ENCODE measurements around the gene STPG3. TPM values are rescaled to one million over a fixed set of nuclear protein-coding genes. Genes with fewer than 3 reads are reported as not detected.
"Not testable (repeated sequence)": the region's sequence is repeated elsewhere in the genome, so short reads cannot be mapped to it uniquely, and the experiment has no call there.

Gene STPG3
- total RNA-seq, 2 experiments from 2014 or later = not detected

DNA sequence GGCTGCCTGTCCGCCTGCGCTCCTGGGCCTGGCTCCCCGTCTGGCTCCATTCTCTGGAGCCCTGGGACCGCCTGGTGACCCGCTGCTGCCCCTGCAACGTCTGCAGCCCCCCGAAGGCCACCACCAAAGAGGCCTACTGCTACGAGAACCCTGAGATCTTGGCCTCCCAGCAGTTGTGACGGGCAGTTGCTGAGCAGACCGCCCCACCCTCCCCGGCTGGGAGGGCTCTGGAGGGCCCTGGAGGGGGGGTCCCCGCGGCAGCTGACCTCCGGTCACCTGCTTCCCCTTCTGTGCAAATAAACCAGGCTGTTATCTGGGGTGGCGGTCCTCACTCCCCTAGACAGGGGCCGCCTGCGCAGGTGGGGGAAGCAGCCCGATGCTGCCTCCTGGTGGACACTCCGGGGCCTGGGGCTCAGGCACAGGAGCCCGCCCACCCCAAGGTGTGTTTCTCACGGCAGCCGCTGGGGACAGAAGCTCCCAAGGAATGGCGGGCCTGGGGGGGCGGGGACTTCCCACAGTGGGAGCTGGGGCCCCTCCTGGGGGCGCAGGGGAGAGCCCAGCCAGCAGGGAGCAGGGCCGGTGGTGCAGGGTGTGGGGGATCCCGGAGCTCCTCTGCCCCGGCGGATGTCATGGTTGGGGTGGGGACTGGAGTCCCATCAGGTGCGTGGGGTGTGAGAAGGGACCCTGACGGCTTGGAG is 14.7 kb upstream of the STPG3 start:
- intact Hi-C loops (cut with DNase I, micrococcal nuclease) = loop anchor here (1.0 to 5.0 kb wide), 4 partner anchors 13 to 189 kb away; partner anchors contain the start of genes ANAPC2 (in 1 of the 2), NPDC1 (in 1 of the 2), SSNA1 (in 1 of the 2) and TPRN (in 1 of the 2)
- peaks cover 3% of the 10 kb centered on the region for H3K36me3 Mint-ChIP-seq (ENCODE audit: low read depth)
- peaks cover 2% of the 10 kb centered on the region for H3K27me3 Mint-ChIP-seq
- H3K27ac Mint-ChIP-seq = no peak overlapping the region
- DNase-seq = peak; percentile 96
- no peaks in the 10 kb centered on the region for H3K9me3 Mint-ChIP-seq (ENCODE audit: low read depth)
- CTCF ChIA-PET = interaction anchor here (0.6 to 1.6 kb wide), 33 partner anchors 9 to 407 kb away, joined by 3 to 23 read pairs (median 5); partner anchors contain the start of genes CYSRT1, MAN1B1, NELFB and RNF208
- peak; percentile 33 for ATAC-seq
- POLR2A ChIA-PET = interaction anchor here (0.8 to 0.9 kb wide), 4 partner anchors 8 to 109 kb away, joined by 3 to 5 read pairs (median 4); partner anchors contain the start of gene NELFB
- H3K4me3 Mint-ChIP-seq = no peak overlapping the region
- peaks cover 12% of the 10 kb centered on the region for H3K4me1 Mint-ChIP-seq

DNA sequence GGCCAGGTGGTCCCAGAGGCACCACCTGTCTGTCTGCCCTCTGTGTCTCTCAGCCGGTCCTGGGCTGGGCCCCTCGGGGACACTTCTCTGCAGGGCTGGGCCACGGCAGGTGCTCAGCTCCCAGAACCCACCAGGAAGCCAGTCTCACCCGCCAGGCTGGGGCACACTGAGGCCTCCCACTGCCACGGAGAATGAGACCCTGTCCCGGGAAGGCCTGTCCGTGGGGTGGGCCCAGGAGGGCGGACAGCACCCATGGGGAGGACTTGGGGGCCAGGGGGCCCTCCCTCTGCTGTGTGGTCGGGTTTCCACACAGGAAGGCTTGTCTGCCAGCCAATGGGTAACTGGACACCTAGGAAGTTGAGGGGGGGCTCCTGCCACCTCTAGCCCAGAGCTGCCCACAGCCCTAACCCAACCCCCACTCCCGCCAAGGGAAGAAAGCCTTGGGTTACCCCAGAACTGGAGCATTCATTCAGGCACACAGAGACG is 14.1 kb upstream of the STPG3 start:
- H3K27ac Mint-ChIP-seq = no peak overlapping the region
- ATAC-seq = no peak
- no peak for DNase-seq
- H3K36me3 Mint-ChIP-seq (ENCODE audit: low read depth) = peaks cover 5% of the 10 kb centered on the region
- POLR2A ChIA-PET = interaction anchor here (0.9 kb wide), 3 partner anchors 17 to 109 kb away, joined by 3 to 5 read pairs (median 3); partner anchors contain the start of gene NELFB
- H3K9me3 Mint-ChIP-seq (ENCODE audit: low read depth) = no peaks in the 10 kb centered on the region
- CTCF ChIA-PET = interaction anchor here (0.6 to 1.6 kb wide), 32 partner anchors 10 to 408 kb away, joined by 3 to 23 read pairs (median 5); partner anchors contain the start of genes CYSRT1, MAN1B1, NELFB and RNF208
- H3K4me3 Mint-ChIP-seq = no peak overlapping the region
- H3K4me1 Mint-ChIP-seq = peaks cover 12% of the 10 kb centered on the region
- H3K27me3 Mint-ChIP-seq = peaks cover 2% of the 10 kb centered on the region
- intact Hi-C loops (cut with DNase I, micrococcal nuclease) = loop anchor here (1.0 to 5.0 kb wide), 4 partner anchors 14 to 190 kb away; partner anchors contain the start of genes ANAPC2 (in 1 of the 2), NPDC1 (in 1 of the 2), SSNA1 (in 1 of the 2) and TPRN (in 1 of the 2)

DNA sequence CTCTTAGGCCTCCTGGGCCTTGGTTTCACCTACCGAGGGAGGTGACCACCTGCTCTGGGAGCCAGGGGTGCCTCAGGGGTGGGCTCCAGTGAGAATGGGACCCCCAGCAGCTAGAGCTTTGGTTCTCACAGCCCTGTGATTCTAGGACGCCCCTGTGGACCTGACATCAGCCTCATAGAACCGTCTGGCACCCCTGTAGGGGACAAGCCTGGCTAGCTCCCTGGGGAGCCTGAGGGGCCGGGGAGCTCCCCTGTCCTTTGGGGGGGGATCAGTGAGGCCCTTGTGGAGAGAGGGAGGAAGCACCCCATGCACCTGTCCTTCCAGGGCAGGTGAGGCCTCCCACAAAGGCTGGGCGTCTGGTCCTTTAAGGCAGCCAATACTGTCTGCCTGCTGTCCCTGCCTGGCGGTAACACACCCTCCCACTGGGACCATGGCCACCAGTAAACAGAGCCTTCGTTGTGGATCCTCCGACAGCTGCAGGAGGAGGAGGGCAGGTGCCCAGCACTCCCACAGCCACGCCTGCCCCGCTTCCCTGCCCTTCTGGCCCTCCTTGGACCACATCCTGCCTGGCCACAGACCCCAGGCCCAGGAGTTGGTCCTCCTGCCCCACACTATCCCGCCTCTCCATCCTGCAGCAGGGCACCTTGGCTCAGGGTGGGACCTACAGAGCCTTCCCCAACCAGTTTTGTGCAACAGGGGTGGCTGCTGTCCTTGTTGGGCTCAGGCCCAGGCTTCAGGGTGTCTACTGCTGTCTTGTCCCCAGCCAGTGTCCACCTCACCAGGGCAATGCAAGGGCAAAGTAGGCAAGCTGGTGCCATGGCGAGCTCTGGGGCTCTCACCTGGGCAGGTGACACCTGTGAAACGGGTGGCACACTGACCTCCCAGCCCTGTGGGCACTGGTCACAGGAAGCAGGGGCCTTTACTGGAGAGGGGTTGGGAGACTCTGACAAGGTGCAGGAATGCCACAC is 13.0 kb upstream of the STPG3 start:
- Mint-ChIP-seq H3K4me3 (no peak overlapping the region), H3K4me1 (peaks cover 22% of the 10 kb centered on the region), H3K36me3 (ENCODE audit: low read depth) (peaks cover 15% of the 10 kb centered on the region), H3K27ac (no peak overlapping the region), H3K9me3 (ENCODE audit: low read depth) (no peaks in the 10 kb centered on the region), H3K27me3 (peaks cover 2% of the 10 kb centered on the region)
- intact Hi-C loops (cut with DNase I, micrococcal nuclease) = loop anchor here (2.0 to 5.0 kb wide), 2 partner anchors 49 to 191 kb away; partner anchors contain the start of genes ANAPC2 (in 1 of the 2), NPDC1 (in 1 of the 2) and SSNA1 (in 1 of the 2)
- POLR2A ChIA-PET = no interaction called here
- CTCF ChIA-PET = interaction anchor here (0.6 to 1.8 kb wide), 10 partner anchors 11 to 170 kb away, joined by 3 to 23 read pairs (median 5); partner anchors contain the start of genes CYSRT1, RNF208 and RNF224
- no peak for ATAC-seq
- DNase-seq = no peak

DNA sequence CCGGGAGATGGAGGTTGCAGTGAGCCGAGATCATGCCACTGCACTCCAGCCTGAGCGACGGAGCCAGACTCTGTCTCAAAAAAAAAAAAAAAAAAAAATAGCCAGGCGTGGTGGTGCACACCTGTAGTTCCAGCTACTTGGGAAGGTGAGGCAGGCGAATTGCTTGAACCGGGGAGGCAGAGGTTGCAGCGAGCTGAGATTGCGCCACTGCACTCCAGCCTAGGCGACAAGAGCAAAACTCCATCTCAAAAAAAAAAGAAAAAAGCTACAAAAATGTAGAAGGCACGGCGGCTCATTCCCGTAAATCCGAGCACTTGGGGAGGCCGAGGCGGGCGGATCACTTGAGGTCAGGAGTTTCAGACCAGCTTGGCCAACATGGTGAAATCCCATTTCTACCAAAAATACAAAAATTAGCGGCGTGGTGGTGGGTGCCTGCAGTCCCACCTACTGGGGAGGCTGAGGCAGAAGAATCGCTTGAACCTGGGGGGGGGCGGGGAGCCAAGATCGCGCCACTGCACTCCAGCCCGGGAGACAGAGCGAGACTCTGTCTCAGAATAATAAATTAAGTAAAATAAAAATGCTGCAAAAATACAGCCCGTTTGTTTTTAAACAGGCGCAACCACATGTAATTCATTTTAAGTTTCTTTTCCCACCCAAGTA is 11.4 kb upstream of the STPG3 start:
- intact Hi-C loops (cut with DNase I, micrococcal nuclease) = loop anchor here (1.0 to 5.0 kb wide), 8 partner anchors 16 to 756 kb away; partner anchors contain the start of genes ANAPC2 (in 1 of the 2), MAN1B1 (in 1 of the 2), NDOR1 (in 1 of the 2) and NPDC1 (in 1 of the 2)
- Mint-ChIP-seq H3K4me1 (peaks cover 27% of the 10 kb centered on the region), H3K4me3 (peak overlapping the region; percentile 83), H3K27ac (peak overlapping the region; percentile 42), H3K36me3 (ENCODE audit: low read depth) (peaks cover 27% of the 10 kb centered on the region)
- ChIA-PET POLR2A (interaction anchor here (0.6 to 1.7 kb wide), 5 partner anchors 17 to 153 kb away, joined by 3 to 10 read pairs (median 7); partner anchors contain the start of genes MAN1B1 and RNF208), CTCF (interaction anchor here (1.2 to 1.8 kb wide), 4 partner anchors 13 to 144 kb away, joined by 5 to 8 read pairs (median 6); partner anchors contain the start of genes CYSRT1 and RNF224)
- not testable (repeated sequence) for DNase-seq; H3K27me3 Mint-ChIP-seq; ATAC-seq; H3K9me3 Mint-ChIP-seq (ENCODE audit: low read depth)

DNA sequence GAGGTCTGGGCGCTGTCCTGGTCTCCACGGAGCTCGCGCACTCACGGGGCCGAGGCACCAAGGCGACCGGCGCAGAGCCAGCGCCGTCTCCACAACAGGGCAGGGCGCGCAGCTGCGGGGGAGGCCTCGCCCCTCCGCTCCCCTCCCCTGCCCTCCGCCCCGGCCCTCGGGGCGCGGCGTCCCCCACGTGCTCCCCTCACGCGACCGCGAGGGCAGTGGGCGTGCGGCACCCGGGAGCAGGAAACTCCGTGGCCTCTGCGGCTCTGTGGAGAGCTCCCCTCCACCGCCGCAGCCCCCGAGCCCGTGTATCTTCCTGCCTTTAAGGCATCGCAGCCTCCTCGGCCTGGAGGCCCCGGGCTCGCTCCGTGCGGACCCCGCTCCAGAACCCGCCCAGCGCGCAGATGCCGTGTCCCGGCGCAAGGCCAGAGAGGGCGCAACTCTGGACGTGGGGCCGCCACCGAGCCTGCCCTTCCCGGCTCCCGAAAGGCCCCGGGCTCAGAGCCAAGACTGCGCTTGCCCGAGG is 10.7 kb upstream of the STPG3 start:
- H3K4me1 Mint-ChIP-seq = peaks cover 27% of the 10 kb centered on the region
- ChIA-PET CTCF (interaction anchor here (0.9 to 1.8 kb wide), 5 partner anchors 13 to 145 kb away, joined by 3 to 8 read pairs (median 6); partner anchors contain the start of genes CYSRT1 and RNF224), POLR2A (interaction anchor here (0.6 to 1.7 kb wide), 14 partner anchors 13 to 362 kb away, joined by 3 to 13 read pairs (median 4); partner anchors contain the start of genes FBXW5, MAN1B1, NELFB and RNF208)
- intact Hi-C loops (cut with DNase I, micrococcal nuclease) = loop anchor here (1.0 to 2.0 kb wide), 7 partner anchors 17 to 757 kb away; partner anchors contain the start of genes ANAPC2 (in 1 of the 2), MAN1B1 (in 1 of the 2), NDOR1 (in 1 of the 2) and PAXX (in 1 of the 2)
- H3K4me3 Mint-ChIP-seq = peak overlapping the region; percentile 83
- H3K9me3 Mint-ChIP-seq (ENCODE audit: low read depth) = no peaks in the 10 kb centered on the region
- H3K27ac Mint-ChIP-seq = no peak overlapping the region
- DNase-seq = peak; percentile 79
- ATAC-seq = peak; percentile 16
- H3K36me3 Mint-ChIP-seq (ENCODE audit: low read depth) = peaks cover 27% of the 10 kb centered on the region
- H3K27me3 Mint-ChIP-seq = no peaks in the 10 kb centered on the region

DNA sequence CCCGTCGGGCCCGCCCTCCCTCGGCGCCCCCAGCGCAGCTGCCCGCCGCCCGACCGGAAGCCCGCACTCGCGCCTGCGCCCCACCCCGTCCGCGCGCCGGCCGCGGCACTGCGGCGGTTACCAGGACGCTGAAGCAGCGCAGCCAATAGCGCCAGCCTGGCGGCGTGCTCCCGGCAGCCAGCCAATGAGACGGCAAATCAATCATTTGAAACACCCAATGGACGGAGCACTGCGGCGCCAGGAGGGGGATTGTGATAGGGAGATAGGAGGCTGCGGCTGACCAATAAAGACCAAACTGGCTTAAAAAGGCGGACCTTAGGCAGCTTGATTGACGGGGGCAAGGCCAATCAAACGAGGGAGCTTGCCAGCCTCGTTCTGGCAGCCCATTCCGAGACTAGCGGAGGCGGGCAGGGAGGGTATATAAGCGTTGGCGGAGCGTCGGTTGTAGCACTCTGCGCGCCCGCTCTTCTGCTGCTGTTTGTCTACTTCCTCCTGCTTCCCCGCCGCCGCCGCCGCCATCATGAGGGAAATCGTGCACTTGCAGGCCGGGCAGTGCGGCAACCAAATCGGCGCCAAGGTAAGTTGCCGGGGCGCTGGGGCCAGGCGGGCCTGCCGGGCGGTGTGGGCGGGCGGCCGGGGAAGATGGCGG is 10.1 kb upstream of the STPG3 start, which contains the start of gene TUBB4B:
TUBB4B (plus strand) TSS at position 447 of the 649 bp plus-strand sequence; CDS start at position 521, 74 bp downstream.
- DNase-seq = peak; percentile 98
- Mint-ChIP-seq H3K4me3 (peak within 1 kb of the TSS; percentile 83), H3K4me1 (peaks cover 27% of the 10 kb centered on the region), H3K27ac (peak within 1 kb of the TSS; percentile 87), H3K9me3 (ENCODE audit: low read depth) (no peaks in the 10 kb centered on the region), H3K36me3 (ENCODE audit: low read depth) (peaks cover 27% of the 10 kb centered on the region), H3K27me3 (no peaks in the 10 kb centered on the region)
- ChIA-PET POLR2A (interaction anchor here (0.6 to 1.7 kb wide), 14 partner anchors 13 to 362 kb away, joined by 3 to 13 read pairs (median 3); partner anchors contain the start of genes FBXW5, MAN1B1, NELFB and RNF208), CTCF (interaction anchor here (0.6 to 1.7 kb wide), 8 partner anchors 13 to 418 kb away, joined by 3 to 8 read pairs (median 4); partner anchors contain the start of genes CYSRT1, MAN1B1 and RNF224)
- peak; percentile 84 for ATAC-seq
- intact Hi-C loops (cut with DNase I, micrococcal nuclease) = loop anchor here (1.0 to 2.0 kb wide), 18 partner anchors 14 to 758 kb away; partner anchors contain the start of genes NDOR1 (in 2 of the 2), NELFB (in 2 of the 2), TMEM203 (in 2 of the 2) and ANAPC2 (in 1 of the 2)

DNA sequence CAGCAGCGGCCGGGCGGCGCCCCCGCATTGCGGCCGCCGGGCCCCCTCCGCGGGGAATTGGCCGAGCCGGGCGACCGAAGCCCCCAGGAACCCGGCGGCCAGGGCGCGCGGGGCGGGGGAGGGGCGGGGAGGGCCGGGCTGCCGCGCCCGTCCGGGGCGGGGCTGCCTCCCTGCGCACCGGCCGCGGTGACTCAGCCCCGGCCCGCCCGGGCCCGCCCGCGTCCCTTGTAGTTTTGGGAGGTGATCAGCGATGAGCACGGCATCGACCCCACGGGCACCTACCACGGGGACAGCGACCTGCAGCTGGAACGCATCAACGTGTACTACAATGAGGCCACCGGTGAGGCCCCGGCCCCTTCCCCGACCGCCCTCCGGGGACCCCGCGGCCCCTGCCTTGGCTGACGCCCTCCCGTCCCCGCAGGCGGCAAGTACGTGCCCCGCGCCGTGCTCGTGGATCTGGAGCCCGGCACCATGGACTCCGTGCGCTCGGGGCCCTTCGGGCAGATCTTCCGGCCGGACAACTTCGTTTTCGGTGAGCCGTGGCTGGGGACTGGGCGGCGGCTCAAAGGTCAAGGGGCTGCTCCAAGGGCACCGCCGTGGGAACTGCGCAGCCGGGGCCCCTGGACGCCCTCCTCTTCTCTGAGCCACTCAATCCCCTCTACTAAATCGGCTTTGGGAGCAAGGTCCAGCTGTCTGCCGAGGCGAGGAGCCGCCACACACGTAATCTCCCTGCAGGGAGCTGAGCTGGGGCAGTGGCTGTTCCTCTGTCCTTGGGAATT is 9.4 kb upstream of the STPG3 start:
- peak overlapping the region; percentile 47 for H3K27ac Mint-ChIP-seq
- ChIA-PET CTCF (interaction anchor here (0.6 to 1.5 kb wide), 6 partner anchors 13 to 418 kb away, joined by 3 to 8 read pairs (median 3); partner anchors contain the start of genes MAN1B1 and RNF224), POLR2A (interaction anchor here (0.6 to 3.6 kb wide), 8 partner anchors 12 to 361 kb away, joined by 3 to 31 read pairs (median 5); partner anchors contain the start of genes MAN1B1, NELFB and RNF208)
- peak overlapping the region; percentile 83 for H3K4me3 Mint-ChIP-seq
- H3K9me3 Mint-ChIP-seq (ENCODE audit: low read depth) = no peaks in the 10 kb centered on the region
- peak; percentile 13 for ATAC-seq
- no peaks in the 10 kb centered on the region for H3K27me3 Mint-ChIP-seq
- peaks cover 27% of the 10 kb centered on the region for H3K36me3 Mint-ChIP-seq (ENCODE audit: low read depth)
- intact Hi-C loops (cut with DNase I, micrococcal nuclease) = loop anchor here (1.0 to 2.0 kb wide), 13 partner anchors 14 to 540 kb away; partner anchors contain the start of genes NDOR1 (in 2 of the 2), NELFB (in 2 of the 2), TMEM203 (in 2 of the 2) and EXD3 (in 1 of the 2)
- DNase-seq = peak; percentile 84
- peaks cover 26% of the 10 kb centered on the region for H3K4me1 Mint-ChIP-seq

Data from activated CD4-positive, alpha-beta T cell treated with anti-CD3 and anti-CD28 coated beads for 36 hours (primary cell).